Hepatocyte (in vitro differentiated cells): ENCODE data around the gene PRR20E.

Source experiments
- CTCF ChIP-seq: fragments of 200-600 bp; sonication (generic); IDR thresholded peaks from 2 replicates; pipeline ENCODE4 v1.5.1; 2016; ENCODE audit warnings: antibody characterized with exemption, mild to moderate bottlenecking; ENCODE audit not compliant: poor library complexity
- EZH2 ChIP-seq: fragments of 200-600 bp; sonication (generic); IDR thresholded peaks from 2 replicates; pipeline ENCODE4 v1.6.1; 2016; ENCODE audit warnings: antibody characterized with exemption, mild to moderate bottlenecking, borderline replicate concordance

- TF ChIP-seq CTCF (no peak), EZH2 (no peak)
Observed at GRCh38 chr13:57137585-57137984, 29.4 kb upstream of the PRR20E start.
